Measurements from ENCODE around the gene MAGEA6. TPM values are rescaled to one million over a fixed set of nuclear protein-coding genes. Genes with fewer than 3 reads are reported as not detected.
"Not testable (repeated sequence)": the region's sequence is repeated elsewhere in the genome, so short reads cannot be mapped to it uniquely, and the experiment has no call there.

MAGEA6 gene
- total and polyA plus RNA-seq, 2 experiments from 2014 or later: 0.35 TPM; not detected in 1

GRCh38 chrX:152753686-152754650 is 15.5 kb downstream of the MAGEA6 start, which contains the start of gene MAGEA2:
Gene MAGEA2 (minus strand): TSS chrX:152753842. CDS start chrX:152751363, 2,479 bp downstream.
- not testable (repeated sequence) for H3K4me3 ChIP-seq; H3K4me1 ChIP-seq (ENCODE audit: insufficient read depth); DNase-seq (ENCODE audit: low spot score); H3K4me3 Mint-ChIP-seq; H3K36me3 Mint-ChIP-seq (ENCODE audit: low read depth); H3K27ac Mint-ChIP-seq; H3K27me3 Mint-ChIP-seq (ENCODE audit: insufficient read depth, low read depth, poor library complexity); H3K27ac ChIP-seq (ENCODE audit: low read depth); H2AFZ ChIP-seq; H3K9me2 ChIP-seq (ENCODE audit: insufficient read depth); H3K79me2 ChIP-seq (replicated peaks; ENCODE audit: insufficient read depth); H3K4me2 ChIP-seq; H3K27me3 ChIP-seq (ENCODE audit: insufficient read depth); H3K4me1 Mint-ChIP-seq; H3K9me3 Mint-ChIP-seq; H3F3A ChIP-seq (replicated peaks; ENCODE audit: low read depth); H3K36me3 ChIP-seq (ENCODE audit: insufficient read depth); H4K20me1 ChIP-seq (replicated peaks; ENCODE audit: insufficient read depth)
- peak; percentile 48 for ATAC-seq

GRCh38 chrX:152738560-152738959 is 30.9 kb downstream of the MAGEA6 start:
- no peaks in the 10 kb centered on the region for H3K4me1 Mint-ChIP-seq

More at GRCh38 chrX:152738560-152738959, 30.9 kb downstream of the MAGEA6 start:
- Histone ChIP-seq H2AFZ (no peak overlapping the region), H3K27me3 (ENCODE audit: insufficient read depth) (no peaks in the 10 kb centered on the region), H3K9me2 (ENCODE audit: insufficient read depth) (no peaks in the 10 kb centered on the region), H3F3A (replicated peaks; ENCODE audit: low read depth) (no peaks in the 10 kb centered on the region), H3K4me3 (no peak overlapping the region), H4K20me1 (replicated peaks; ENCODE audit: insufficient read depth) (no peaks in the 10 kb centered on the region), H3K4me1 (ENCODE audit: insufficient read depth) (no peaks in the 10 kb centered on the region), H3K36me3 (ENCODE audit: insufficient read depth) (no peaks in the 10 kb centered on the region), H3K79me2 (replicated peaks; ENCODE audit: insufficient read depth) (no peaks in the 10 kb centered on the region), H3K4me2 (no peak overlapping the region), H3K27ac (ENCODE audit: low read depth) (no peak overlapping the region)
- no peak overlapping the region for H3K4me3 Mint-ChIP-seq
- ATAC-seq (no peak), DNase-seq (ENCODE audit: low spot score) (no peak)
- no peak overlapping the region for H3K27ac Mint-ChIP-seq
- TF ChIP-seq POLR2AphosphoS5 (IDR thresholded peaks at IDR 0.05; ENCODE audit: low read depth) (no peak), STAT1 (IDR thresholded peaks at IDR 0.05; ENCODE audit: unreplicated experiment) (no peak), EZH2 (IDR thresholded peaks at IDR 0.05; ENCODE audit: low read depth, unreplicated experiment) (no peak), EZH2phosphoT487 (IDR thresholded peaks at IDR 0.05; ENCODE audit: unreplicated experiment) (no peak), ZNF331 (CRISPR knock-in tag; IDR thresholded peaks at IDR 0.05; ENCODE audit: low read depth) (no peak)
- TF ChIP-seq, protein P1, sequence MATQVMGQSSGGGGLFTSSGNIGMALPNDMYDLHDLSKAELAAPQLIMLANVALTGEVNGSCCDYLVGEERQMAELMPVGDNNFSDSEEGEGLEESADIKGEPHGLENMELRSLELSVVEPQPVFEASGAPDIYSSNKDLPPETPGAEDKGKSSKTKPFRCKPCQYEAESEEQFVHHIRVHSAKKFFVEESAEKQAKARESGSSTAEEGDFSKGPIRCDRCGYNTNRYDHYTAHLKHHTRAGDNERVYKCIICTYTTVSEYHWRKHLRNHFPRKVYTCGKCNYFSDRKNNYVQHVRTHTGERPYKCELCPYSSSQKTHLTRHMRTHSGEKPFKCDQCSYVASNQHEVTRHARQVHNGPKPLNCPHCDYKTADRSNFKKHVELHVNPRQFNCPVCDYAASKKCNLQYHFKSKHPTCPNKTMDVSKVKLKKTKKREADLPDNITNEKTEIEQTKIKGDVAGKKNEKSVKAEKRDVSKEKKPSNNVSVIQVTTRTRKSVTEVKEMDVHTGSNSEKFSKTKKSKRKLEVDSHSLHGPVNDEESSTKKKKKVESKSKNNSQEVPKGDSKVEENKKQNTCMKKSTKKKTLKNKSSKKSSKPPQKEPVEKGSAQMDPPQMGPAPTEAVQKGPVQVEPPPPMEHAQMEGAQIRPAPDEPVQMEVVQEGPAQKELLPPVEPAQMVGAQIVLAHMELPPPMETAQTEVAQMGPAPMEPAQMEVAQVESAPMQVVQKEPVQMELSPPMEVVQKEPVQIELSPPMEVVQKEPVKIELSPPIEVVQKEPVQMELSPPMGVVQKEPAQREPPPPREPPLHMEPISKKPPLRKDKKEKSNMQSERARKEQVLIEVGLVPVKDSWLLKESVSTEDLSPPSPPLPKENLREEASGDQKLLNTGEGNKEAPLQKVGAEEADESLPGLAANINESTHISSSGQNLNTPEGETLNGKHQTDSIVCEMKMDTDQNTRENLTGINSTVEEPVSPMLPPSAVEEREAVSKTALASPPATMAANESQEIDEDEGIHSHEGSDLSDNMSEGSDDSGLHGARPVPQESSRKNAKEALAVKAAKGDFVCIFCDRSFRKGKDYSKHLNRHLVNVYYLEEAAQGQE (IDR thresholded peaks at IDR 0.05; ENCODE audit: unreplicated experiment): no peak
- TF ChIP-seq, protein P2, sequence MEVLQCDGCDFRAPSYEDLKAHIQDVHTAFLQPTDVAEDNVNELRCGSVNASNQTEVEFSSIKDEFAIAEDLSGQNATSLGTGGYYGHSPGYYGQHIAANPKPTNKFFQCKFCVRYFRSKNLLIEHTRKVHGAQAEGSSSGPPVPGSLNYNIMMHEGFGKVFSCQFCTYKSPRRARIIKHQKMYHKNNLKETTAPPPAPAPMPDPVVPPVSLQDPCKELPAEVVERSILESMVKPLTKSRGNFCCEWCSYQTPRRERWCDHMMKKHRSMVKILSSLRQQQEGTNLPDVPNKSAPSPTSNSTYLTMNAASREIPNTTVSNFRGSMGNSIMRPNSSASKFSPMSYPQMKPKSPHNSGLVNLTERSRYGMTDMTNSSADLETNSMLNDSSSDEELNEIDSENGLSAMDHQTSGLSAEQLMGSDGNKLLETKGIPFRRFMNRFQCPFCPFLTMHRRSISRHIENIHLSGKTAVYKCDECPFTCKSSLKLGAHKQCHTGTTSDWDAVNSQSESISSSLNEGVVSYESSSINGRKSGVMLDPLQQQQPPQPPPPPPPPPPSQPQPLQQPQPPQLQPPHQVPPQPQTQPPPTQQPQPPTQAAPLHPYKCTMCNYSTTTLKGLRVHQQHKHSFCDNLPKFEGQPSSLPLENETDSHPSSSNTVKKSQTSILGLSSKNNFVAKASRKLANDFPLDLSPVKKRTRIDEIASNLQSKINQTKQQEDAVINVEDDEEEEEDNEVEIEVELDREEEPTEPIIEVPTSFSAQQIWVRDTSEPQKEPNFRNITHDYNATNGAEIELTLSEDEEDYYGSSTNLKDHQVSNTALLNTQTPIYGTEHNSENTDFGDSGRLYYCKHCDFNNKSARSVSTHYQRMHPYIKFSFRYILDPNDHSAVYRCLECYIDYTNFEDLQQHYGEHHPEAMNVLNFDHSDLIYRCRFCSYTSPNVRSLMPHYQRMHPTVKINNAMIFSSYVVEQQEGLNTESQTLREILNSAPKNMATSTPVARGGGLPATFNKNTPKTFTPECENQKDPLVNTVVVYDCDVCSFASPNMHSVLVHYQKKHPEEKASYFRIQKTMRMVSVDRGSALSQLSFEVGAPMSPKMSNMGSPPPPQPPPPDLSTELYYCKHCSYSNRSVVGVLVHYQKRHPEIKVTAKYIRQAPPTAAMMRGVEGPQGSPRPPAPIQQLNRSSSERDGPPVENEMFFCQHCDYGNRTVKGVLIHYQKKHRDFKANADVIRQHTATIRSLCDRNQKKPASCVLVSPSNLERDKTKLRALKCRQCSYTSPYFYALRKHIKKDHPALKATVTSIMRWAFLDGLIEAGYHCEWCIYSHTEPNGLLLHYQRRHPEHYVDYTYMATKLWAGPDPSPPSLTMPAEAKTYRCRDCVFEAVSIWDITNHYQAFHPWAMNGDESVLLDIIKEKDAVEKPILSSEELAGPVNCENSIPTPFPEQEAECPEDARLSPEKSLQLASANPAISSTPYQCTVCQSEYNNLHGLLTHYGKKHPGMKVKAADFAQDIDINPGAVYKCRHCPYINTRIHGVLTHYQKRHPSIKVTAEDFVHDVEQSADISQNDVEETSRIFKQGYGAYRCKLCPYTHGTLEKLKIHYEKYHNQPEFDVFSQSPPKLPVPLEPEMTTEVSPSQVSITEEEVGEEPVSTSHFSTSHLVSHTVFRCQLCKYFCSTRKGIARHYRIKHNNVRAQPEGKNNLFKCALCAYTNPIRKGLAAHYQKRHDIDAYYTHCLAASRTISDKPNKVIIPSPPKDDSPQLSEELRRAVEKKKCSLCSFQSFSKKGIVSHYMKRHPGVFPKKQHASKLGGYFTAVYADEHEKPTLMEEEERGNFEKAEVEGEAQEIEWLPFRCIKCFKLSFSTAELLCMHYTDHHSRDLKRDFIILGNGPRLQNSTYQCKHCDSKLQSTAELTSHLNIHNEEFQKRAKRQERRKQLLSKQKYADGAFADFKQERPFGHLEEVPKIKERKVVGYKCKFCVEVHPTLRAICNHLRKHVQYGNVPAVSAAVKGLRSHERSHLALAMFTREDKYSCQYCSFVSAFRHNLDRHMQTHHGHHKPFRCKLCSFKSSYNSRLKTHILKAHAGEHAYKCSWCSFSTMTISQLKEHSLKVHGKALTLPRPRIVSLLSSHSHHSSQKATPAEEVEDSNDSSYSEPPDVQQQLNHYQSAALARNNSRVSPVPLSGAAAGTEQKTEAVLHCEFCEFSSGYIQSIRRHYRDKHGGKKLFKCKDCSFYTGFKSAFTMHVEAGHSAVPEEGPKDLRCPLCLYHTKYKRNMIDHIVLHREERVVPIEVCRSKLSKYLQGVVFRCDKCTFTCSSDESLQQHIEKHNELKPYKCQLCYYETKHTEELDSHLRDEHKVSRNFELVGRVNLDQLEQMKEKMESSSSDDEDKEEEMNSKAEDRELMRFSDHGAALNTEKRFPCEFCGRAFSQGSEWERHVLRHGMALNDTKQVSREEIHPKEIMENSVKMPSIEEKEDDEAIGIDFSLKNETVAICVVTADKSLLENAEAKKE (CRISPR knock-in tag; IDR thresholded peaks at IDR 0.05): no peak
- TF ChIP-seq, protein P3, sequence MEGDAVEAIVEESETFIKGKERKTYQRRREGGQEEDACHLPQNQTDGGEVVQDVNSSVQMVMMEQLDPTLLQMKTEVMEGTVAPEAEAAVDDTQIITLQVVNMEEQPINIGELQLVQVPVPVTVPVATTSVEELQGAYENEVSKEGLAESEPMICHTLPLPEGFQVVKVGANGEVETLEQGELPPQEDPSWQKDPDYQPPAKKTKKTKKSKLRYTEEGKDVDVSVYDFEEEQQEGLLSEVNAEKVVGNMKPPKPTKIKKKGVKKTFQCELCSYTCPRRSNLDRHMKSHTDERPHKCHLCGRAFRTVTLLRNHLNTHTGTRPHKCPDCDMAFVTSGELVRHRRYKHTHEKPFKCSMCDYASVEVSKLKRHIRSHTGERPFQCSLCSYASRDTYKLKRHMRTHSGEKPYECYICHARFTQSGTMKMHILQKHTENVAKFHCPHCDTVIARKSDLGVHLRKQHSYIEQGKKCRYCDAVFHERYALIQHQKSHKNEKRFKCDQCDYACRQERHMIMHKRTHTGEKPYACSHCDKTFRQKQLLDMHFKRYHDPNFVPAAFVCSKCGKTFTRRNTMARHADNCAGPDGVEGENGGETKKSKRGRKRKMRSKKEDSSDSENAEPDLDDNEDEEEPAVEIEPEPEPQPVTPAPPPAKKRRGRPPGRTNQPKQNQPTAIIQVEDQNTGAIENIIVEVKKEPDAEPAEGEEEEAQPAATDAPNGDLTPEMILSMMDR (conservative IDR thresholded peaks at IDR 0.05; ENCODE audit: low read depth in 2 of 2): no peak
- no peaks in the 10 kb centered on the region for H3K27me3 Mint-ChIP-seq (ENCODE audit: insufficient read depth, low read depth, poor library complexity)
- H3K9me3 Mint-ChIP-seq: no peaks in the 10 kb centered on the region
- no peaks in the 10 kb centered on the region for H3K36me3 Mint-ChIP-seq (ENCODE audit: low read depth)

Measured in GM23338 (cell line).